ENCODE results near the gene LRRC26.

DNA sequence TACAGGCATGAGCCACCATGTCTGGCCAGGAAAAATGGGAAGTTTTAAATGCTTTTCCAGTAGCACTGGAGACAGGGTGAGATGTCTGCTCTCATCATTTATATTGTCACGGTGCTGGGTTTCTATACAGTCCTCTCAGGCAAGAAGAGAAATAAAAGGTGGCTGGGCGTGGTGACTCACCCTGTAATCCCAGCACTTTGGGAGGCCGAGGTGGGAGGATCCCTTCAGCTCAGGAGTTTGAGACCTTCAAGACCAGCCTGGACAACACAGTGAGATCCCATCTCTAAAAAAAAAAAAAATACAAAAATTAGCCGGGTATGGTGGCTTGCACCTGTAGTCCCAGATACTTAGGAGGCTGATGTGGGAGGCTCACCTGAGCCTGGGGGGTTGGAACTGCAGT is 35.7 kb downstream of the LRRC26 start:
- no peak for TF ChIP-seq POLR2A (IDR thresholded peaks at IDR 0.05)
- TF ChIP-seq, protein P1, sequence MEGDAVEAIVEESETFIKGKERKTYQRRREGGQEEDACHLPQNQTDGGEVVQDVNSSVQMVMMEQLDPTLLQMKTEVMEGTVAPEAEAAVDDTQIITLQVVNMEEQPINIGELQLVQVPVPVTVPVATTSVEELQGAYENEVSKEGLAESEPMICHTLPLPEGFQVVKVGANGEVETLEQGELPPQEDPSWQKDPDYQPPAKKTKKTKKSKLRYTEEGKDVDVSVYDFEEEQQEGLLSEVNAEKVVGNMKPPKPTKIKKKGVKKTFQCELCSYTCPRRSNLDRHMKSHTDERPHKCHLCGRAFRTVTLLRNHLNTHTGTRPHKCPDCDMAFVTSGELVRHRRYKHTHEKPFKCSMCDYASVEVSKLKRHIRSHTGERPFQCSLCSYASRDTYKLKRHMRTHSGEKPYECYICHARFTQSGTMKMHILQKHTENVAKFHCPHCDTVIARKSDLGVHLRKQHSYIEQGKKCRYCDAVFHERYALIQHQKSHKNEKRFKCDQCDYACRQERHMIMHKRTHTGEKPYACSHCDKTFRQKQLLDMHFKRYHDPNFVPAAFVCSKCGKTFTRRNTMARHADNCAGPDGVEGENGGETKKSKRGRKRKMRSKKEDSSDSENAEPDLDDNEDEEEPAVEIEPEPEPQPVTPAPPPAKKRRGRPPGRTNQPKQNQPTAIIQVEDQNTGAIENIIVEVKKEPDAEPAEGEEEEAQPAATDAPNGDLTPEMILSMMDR (IDR thresholded peaks at IDR 0.05), result no peak
- TF ChIP-seq EP300 (IDR thresholded peaks at IDR 0.05), result no peak
- no peak for TF ChIP-seq POLR2AphosphoS5 (IDR thresholded peaks at IDR 0.05)

Data from stomach (tissue), 4 donors.